GM18498 (cell line): ENCODE measurements around the gene E2F1.
"Not testable (repeated sequence)": the region's sequence is repeated elsewhere in the genome, so short reads cannot be mapped to it uniquely, and the experiment has no call there.

ENCODE experiments used
- ATAC-seq: cut with Tn5 transposase; IDR thresholded peaks from one replicate; pipeline ENCODE4 v1.9.1; 2021; ENCODE audit warnings: mild to moderate bottlenecking, moderate library complexity; ENCODE audit not compliant: unreplicated experiment

Gene E2F1

GRCh38 chr20:33659341-33660034 is 26.7 kb downstream of the E2F1 start:
- ATAC-seq = no peak

- ATAC-seq = no peak
These were observed 27.3 kb downstream of the E2F1 start for GRCh38 chr20:33658929-33659328.

GRCh38 chr20:33658510-33658909 is 27.7 kb downstream of the E2F1 start:
- no peak for ATAC-seq

- no peak for ATAC-seq
These were observed 28.5 kb downstream of the E2F1 start for GRCh38 chr20:33657704-33658095.

GRCh38 chr20:33656783-33657703 is 29.1 kb downstream of the E2F1 start:
- no peak for ATAC-seq

GRCh38 chr20:33656010-33656782 is 30.0 kb downstream of the E2F1 start:
- ATAC-seq = no peak

GRCh38 chr20:33655164-33655563 is 31.0 kb downstream of the E2F1 start:
- no peak for ATAC-seq

GRCh38 chr20:33654680-33655161 is 31.5 kb downstream of the E2F1 start:
- no peak for ATAC-seq

GRCh38 chr20:33653900-33654596 is 32.1 kb downstream of the E2F1 start:
- no peak for ATAC-seq

- ATAC-seq = no peak
These were observed 32.8 kb downstream of the E2F1 start for GRCh38 chr20:33653218-33653899.

GRCh38 chr20:33651562-33652048 is 34.6 kb downstream of the E2F1 start:
- no peak for ATAC-seq

GRCh38 chr20:33650753-33651561 is 35.2 kb downstream of the E2F1 start:
- no peak for ATAC-seq

- no peak for ATAC-seq
These were observed 36.0 kb downstream of the E2F1 start for GRCh38 chr20:33650111-33650752.

GRCh38 chr20:33649201-33649681 is 36.9 kb downstream of the E2F1 start:
- ATAC-seq = no peak

- ATAC-seq = no peak
These were observed 37.7 kb downstream of the E2F1 start for GRCh38 chr20:33648396-33649004.

- peak; percentile 81 for ATAC-seq
These were observed 38.4 kb downstream of the E2F1 start for GRCh38 chr20:33647603-33648395.

- ATAC-seq = not testable (repeated sequence)
These were observed 39.1 kb downstream of the E2F1 start for GRCh38 chr20:33646959-33647602.
